Mesothelial cell of epicardium (in vitro differentiated cells): ENCODE data around the gene DPF1. TPM values are rescaled to one million over a fixed set of nuclear protein-coding genes. Genes with fewer than 3 reads are reported as not detected.

Experiments
- DNase-seq, 2 experiments: peaks; one replicate each; pipeline ENCODE4 v3.0.0; 2021; ENCODE audit warnings: low spot score in 2 of 2; ENCODE audit not compliant: unreplicated experiment in 2 of 2
- H3K27ac Mint-ChIP-seq: 2 replicates; pipeline ENCODE4 v1.8.0; 2021; ENCODE audit warnings: mixed read lengths
- H3K27me3 Mint-ChIP-seq: 2 replicates; pipeline ENCODE4 v1.8.0; 2021; ENCODE audit warnings: low read depth, mixed read lengths
- H3K36me3 Mint-ChIP-seq: 2 replicates; pipeline ENCODE4 v1.8.0; 2021; ENCODE audit warnings: mixed read lengths
- H3K4me1 Mint-ChIP-seq: 2 replicates; pipeline ENCODE4 v1.8.0; 2021; ENCODE audit warnings: mixed read lengths
- H3K4me3 Mint-ChIP-seq: 2 replicates; pipeline ENCODE4 v1.8.0; 2021; ENCODE audit warnings: mild to moderate bottlenecking, moderate library complexity, mixed read lengths
- H3K9me3 Mint-ChIP-seq: 2 replicates; pipeline ENCODE4 v1.8.0; 2021; ENCODE audit warnings: mixed read lengths
- total RNA-seq: library from RNA; stranded (reverse); gene quantifications from 3 replicates; pipeline ENCODE4 v1.2.1, GENCODE V29; 2021
- TF ChIP-seq, protein P1 (sequence below): fragments of 200-600 bp; sonication (generic); IDR thresholded peaks from one replicate; pipeline ENCODE4 v1.5.0; 2021; ENCODE audit warnings: antibody characterized with exemption; ENCODE audit not compliant: unreplicated experiment

Gene DPF1
- total RNA-seq, 1 donor from 2014 or later, result 3.9 TPM

DNA sequence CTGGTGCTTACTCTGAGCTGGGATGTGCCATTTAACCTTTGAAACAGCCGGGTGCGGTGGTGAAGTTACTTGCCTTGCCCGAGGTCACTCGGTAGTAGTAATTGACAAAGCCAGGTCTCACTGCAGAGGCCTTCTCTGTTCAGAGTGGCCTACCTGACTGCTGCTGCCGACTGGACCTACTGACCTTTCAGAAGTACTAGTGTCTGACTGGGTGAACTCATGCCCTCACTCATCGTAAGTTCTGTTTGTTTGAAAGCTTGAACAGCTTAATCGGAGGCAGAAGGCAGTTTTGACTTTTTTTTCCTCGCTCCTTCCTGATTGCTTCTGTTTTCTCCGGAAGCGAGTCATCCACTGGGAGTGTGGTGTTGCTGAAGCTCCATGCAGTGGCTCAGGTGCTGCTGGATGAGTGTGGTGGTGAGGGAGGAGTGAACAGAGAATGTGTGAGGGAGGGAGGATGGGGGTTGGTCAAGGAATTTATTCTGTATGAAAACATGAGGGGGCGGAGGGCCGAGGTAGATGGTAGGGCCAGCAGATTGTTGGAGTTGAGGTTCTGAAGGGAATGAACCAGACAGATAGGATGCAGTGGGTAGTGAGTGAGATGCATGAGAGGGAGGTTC is 43.1 kb upstream of the DPF1 start:
- DNase-seq, result no peak
- Mint-ChIP-seq H3K4me1 (peaks cover 53% of the 10 kb centered on the region), H3K4me3 (peak overlapping the region; percentile 92), H3K27me3 (peaks cover 2% of the 10 kb centered on the region), H3K27ac (peak overlapping the region; percentile 93), H3K9me3 (no peaks in the 10 kb centered on the region), H3K36me3 (no peaks in the 10 kb centered on the region)
- TF ChIP-seq, protein P1, sequence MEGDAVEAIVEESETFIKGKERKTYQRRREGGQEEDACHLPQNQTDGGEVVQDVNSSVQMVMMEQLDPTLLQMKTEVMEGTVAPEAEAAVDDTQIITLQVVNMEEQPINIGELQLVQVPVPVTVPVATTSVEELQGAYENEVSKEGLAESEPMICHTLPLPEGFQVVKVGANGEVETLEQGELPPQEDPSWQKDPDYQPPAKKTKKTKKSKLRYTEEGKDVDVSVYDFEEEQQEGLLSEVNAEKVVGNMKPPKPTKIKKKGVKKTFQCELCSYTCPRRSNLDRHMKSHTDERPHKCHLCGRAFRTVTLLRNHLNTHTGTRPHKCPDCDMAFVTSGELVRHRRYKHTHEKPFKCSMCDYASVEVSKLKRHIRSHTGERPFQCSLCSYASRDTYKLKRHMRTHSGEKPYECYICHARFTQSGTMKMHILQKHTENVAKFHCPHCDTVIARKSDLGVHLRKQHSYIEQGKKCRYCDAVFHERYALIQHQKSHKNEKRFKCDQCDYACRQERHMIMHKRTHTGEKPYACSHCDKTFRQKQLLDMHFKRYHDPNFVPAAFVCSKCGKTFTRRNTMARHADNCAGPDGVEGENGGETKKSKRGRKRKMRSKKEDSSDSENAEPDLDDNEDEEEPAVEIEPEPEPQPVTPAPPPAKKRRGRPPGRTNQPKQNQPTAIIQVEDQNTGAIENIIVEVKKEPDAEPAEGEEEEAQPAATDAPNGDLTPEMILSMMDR, result no peak

DNA sequence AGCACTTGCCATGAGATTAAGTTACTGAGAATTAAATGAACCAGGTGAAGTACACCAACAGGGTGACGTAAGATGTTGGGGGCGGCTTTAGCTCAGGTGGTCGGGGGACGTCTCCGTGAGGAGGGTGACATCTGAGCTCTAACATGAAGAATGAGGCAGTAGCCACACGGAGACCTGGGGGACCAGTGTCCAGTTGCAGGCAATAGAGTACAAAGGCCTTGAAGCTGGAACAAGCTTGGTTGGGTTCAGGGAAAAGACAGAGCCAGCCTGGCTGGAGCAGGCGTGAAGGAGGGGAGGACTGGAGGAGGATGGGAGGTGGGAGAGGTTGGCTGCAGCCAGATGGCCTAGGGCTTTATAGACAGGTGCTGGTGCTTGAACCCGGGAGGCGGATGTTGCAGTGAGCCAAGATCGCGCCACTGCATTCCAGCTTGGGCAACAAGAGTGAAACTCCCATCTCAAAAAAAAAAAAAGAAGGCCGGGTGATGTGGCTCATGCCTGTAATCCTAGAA is 42.0 kb upstream of the DPF1 start:
- H3K4me3 Mint-ChIP-seq, result peak overlapping the region; percentile 92
- no peaks in the 10 kb centered on the region for H3K36me3 Mint-ChIP-seq
- H3K27ac Mint-ChIP-seq, result peak overlapping the region; percentile 93
- no peak for DNase-seq
- no peaks in the 10 kb centered on the region for H3K9me3 Mint-ChIP-seq
- peaks cover 2% of the 10 kb centered on the region for H3K27me3 Mint-ChIP-seq
- TF ChIP-seq, protein P1, result no peak
- H3K4me1 Mint-ChIP-seq, result peaks cover 53% of the 10 kb centered on the region

DNA sequence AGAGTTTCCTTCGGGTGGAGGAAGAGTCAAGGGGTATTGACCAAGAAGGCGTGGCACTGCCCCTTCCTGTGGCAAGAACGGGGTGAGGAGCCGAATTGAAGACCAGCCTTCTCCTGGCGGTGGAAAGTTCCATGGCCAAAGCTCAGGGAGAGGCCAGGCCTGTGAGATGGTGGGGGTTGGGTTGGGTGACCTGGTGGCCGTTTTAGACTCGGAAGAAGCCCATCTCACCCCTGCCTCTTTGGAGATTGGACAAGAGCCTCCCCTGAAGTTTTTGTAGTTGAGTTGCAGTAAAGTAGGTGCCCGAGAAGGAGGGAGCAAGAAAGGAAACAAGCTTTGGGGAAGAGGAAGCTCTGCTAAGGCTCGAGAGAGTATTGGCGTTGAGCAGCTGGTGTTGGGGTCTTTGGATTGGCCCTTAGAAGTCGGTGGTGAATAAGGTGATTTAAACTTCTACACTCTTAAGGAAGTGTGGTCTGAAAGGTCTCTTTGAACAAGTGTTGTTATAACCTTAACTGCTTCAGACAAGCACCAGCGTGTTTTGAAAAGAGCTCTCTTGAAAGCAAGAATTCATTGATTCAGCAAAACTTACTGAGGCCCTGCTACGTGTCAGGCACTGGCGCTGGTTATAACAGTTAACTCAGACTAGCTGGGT is 41.3 kb upstream of the DPF1 start:
- H3K4me1 Mint-ChIP-seq, result peaks cover 52% of the 10 kb centered on the region
- no peaks in the 10 kb centered on the region for H3K36me3 Mint-ChIP-seq
- peaks cover 2% of the 10 kb centered on the region for H3K27me3 Mint-ChIP-seq
- peak overlapping the region; percentile 93 for H3K27ac Mint-ChIP-seq
- TF ChIP-seq, protein P1, result no peak
- no peak for DNase-seq
- H3K9me3 Mint-ChIP-seq, result no peaks in the 10 kb centered on the region
- peak overlapping the region; percentile 92 for H3K4me3 Mint-ChIP-seq

DNA sequence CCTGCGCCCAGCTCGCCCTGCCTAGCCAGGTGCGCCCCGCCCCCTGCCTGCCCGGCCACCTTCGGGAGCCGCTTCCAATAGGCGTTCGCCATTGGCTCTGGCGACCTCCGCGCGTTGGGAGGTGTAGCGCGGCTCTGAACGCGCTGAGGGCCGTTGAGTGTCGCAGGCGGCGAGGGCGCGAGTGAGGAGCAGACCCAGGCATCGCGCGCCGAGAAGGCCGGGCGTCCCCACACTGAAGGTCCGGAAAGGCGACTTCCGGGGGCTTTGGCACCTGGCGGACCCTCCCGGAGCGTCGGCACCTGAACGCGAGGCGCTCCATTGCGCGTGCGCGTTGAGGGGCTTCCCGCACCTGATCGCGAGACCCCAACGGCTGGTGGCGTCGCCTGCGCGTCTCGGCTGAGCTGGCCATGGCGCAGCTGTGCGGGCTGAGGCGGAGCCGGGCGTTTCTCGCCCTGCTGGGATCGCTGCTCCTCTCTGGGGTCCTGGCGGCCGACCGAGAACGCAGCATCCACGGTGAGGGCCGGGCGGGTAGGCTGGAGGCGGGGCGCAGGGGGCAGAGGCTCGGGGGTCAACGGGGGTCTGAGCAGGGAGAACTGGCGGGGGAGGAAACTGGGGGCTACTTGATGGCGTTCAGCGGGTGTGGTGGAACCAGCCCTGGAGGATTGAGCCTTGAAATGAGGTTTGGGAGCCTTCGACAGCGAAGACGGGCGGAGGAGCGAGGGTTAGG is 40.6 kb upstream of the DPF1 start, which contains the start of gene SPINT2:
Gene SPINT2 (plus strand): TSS at position 88 of the 727 bp plus-strand sequence. CDS start 320 bp downstream, at position 408.
- Mint-ChIP-seq H3K27me3 (peaks cover 2% of the 10 kb centered on the region), H3K4me3 (peak within 1 kb of the TSS; percentile 92), H3K4me1 (peaks cover 47% of the 10 kb centered on the region), H3K36me3 (no peaks in the 10 kb centered on the region), H3K9me3 (no peaks in the 10 kb centered on the region), H3K27ac (peak within 1 kb of the TSS; percentile 93)
- peak; percentile 83 to 89 for DNase-seq
- TF ChIP-seq, protein P1, result no peak

DNA sequence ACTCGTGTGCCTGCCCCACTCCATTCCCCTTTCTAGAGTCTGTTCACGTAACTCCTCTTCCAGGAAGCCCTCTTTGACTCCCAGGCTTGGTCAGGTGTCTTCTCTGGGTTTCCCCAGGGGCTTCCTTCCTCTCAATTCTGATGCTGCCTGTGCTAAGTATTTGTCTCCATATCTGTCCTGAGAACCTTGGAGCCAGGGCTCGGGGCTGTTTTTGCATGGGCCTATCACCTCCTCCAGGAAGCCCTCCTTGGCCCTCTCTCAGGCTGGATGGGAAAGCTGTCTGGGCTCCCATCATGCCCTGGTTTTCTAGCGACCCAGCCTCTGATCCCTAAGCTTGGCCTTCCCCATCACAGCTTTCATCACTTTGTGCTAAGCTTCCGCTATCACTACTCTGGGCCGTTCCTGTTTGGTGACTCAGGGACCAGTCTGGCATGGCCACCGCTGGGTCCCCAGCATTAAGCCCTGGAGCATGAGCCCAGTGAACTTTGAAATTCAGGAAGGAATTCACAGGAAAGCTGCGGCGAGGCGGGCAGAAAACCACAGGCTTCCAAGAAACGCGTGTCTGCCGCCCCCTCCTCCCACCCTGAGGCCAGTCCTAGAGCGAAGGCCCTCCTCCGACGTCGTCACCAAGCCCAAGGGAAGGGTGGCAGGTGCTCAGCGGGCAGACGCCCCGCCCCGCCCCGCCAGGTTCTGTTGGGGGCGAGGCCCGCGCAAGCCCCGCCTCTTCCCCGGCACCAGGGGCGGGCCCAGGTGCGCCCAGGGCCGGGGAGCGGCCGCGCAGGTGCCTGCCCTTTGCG is 39.9 kb upstream of the DPF1 start:
- DNase-seq, result peak; percentile 88 to 94
- Mint-ChIP-seq H3K4me3 (peak overlapping the region; percentile 92), H3K27ac (peak overlapping the region; percentile 93), H3K9me3 (no peaks in the 10 kb centered on the region), H3K27me3 (peaks cover 2% of the 10 kb centered on the region), H3K36me3 (no peaks in the 10 kb centered on the region), H3K4me1 (peaks cover 46% of the 10 kb centered on the region)
- TF ChIP-seq, protein P1, result no peak
